T-helper 2 cell treated with Interferon-gamma antibody and Interleukin-4, amounts not matched to agents 5 μg/mL and 100 μg/mL, for 36 hours (primary cell): ENCODE results near the gene TNFRSF6B.
"Not testable (repeated sequence)": the region's sequence is repeated elsewhere in the genome, so short reads cannot be mapped to it uniquely, and the experiment has no call there.

ENCODE experiments used
- DNase-seq: peaks from one replicate; pipeline ENCODE4 v3.0.0; 2021; ENCODE audit warnings: low spot score
- H3K27ac Mint-ChIP-seq: one replicate; pipeline ENCODE4 v1.8.0; 2021; ENCODE audit warnings: mild to moderate bottlenecking, mixed read lengths
- H3K27me3 Mint-ChIP-seq: one replicate; pipeline ENCODE4 v1.8.0; 2021; ENCODE audit warnings: low read depth, mixed read lengths
- H3K36me3 Mint-ChIP-seq: one replicate; pipeline ENCODE4 v1.8.0; 2021; ENCODE audit warnings: low read depth, mixed read lengths
- H3K4me1 Mint-ChIP-seq: one replicate; pipeline ENCODE4 v1.8.0; 2021; ENCODE audit warnings: low read depth, mixed read lengths
- H3K4me3 Mint-ChIP-seq: one replicate; pipeline ENCODE4 v1.8.0; 2022; ENCODE audit warnings: mild to moderate bottlenecking, moderate library complexity, mixed read lengths
- H3K9me3 Mint-ChIP-seq: one replicate; pipeline ENCODE4 v1.8.0; 2021; ENCODE audit warnings: mixed read lengths

TNFRSF6B gene

GRCh38 chr20:63658749-63659187 is 37.7 kb upstream of the TNFRSF6B start:
- Mint-ChIP-seq H3K9me3 (no peaks in the 10 kb centered on the region), H3K27ac (peak overlapping the region; percentile 87), H3K4me3 (peak overlapping the region; percentile 96), H3K27me3 (peaks cover 8% of the 10 kb centered on the region), H3K4me1 (peaks cover 22% of the 10 kb centered on the region), H3K36me3 (peaks cover 10% of the 10 kb centered on the region)
- DNase-seq, result peak; percentile 37

DNA sequence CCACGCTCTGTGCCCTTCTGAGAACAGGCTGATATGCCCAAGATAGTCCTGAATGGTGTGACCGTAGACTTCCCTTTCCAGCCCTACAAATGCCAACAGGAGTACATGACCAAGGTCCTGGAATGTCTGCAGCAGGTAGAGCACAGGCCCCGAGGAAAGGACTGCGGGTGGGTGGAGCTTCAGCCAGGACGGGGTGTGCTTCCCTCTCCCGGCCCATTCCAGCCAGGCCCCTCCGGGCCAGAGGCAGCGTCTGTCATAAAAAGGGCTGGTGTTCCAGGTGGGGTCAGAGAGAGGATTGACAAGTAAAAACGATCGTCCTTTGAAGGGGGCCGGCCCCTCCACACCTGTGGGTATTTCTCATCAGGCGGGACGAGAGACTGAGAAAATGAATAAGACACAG is 37.1 kb upstream of the TNFRSF6B start:
- Mint-ChIP-seq H3K36me3 (peaks cover 10% of the 10 kb centered on the region), H3K27me3 (peaks cover 3% of the 10 kb centered on the region), H3K27ac (no peak overlapping the region), H3K4me3 (peak overlapping the region; percentile 96), H3K4me1 (peaks cover 16% of the 10 kb centered on the region), H3K9me3 (no peaks in the 10 kb centered on the region)
- no peak for DNase-seq

DNA sequence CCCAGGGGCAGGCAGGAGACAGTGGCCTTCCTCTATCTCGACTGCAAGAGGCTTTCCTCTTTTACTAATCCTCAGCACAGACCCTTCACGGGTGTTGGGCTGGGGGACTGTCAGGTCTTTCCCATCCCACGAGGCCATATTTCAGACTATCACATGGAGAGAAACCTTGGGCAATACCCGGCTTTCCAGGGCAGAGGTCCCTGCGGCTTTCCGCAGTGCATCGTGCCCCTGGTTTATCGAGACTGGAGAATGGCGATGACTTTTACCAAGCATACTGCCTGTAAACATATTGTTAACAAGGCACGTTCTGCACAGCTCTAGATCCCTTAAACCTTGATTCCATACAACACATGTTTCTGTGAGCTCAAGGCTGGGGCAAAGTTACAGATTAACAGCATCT is 36.3 kb upstream of the TNFRSF6B start:
- DNase-seq, H3K36me3 Mint-ChIP-seq, H3K27ac Mint-ChIP-seq, H3K27me3 Mint-ChIP-seq, H3K9me3 Mint-ChIP-seq: not testable (repeated sequence)
- H3K4me3 Mint-ChIP-seq, result peak overlapping the region; percentile 35
- H3K4me1 Mint-ChIP-seq, result peaks cover 11% of the 10 kb centered on the region

DNA sequence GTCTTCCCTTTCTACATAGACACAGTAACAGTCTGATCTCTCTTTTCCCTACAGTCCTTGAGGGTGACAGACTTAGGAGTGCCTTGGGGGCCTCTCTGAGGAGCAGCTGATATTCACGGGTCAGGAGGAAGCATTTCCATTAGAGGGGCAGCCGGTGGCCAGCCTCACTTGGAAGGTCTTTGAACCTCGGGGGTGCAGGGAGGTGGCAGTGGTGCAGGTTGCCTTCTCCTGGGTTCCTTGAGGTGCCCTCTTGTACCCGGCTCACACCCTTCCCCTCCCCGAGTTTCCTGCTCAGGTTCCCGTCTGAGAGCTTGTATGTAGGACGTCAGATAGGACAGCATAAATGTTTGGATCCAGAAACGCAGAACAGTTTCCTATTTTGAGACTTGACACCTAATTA is 35.8 kb upstream of the TNFRSF6B start:
- Mint-ChIP-seq H3K4me1 (peaks cover 11% of the 10 kb centered on the region), H3K9me3 (no peaks in the 10 kb centered on the region), H3K27me3 (no peaks in the 10 kb centered on the region), H3K4me3 (no peak overlapping the region), H3K27ac (no peak overlapping the region), H3K36me3 (peaks cover 10% of the 10 kb centered on the region)
- no peak for DNase-seq

DNA sequence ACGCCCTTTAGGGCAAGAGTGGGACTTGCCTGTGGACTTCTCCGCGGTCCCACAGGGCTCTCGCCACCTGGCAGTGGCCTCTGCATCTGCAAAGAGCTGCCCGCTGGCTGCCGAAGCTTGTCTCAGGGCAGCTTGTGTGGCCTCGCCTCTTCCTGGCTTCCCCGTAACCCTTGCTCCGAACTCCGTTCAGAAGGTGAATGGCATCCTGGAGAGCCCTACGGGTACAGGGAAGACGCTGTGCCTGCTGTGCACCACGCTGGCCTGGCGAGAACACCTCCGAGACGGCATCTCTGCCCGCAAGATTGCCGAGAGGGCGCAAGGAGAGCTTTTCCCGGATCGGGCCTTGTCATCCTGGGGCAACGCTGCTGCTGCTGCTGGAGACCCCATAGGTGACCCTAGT is 35.3 kb upstream of the TNFRSF6B start:
- no peaks in the 10 kb centered on the region for H3K27me3 Mint-ChIP-seq
- H3K36me3 Mint-ChIP-seq, result peaks cover 10% of the 10 kb centered on the region
- H3K9me3 Mint-ChIP-seq, result no peaks in the 10 kb centered on the region
- peaks cover 11% of the 10 kb centered on the region for H3K4me1 Mint-ChIP-seq
- no peak overlapping the region for H3K4me3 Mint-ChIP-seq
- DNase-seq, result no peak
- no peak overlapping the region for H3K27ac Mint-ChIP-seq

GRCh38 chr20:63661959-63662812 is 34.3 kb upstream of the TNFRSF6B start:
- H3K4me1 Mint-ChIP-seq, result peaks cover 11% of the 10 kb centered on the region
- H3K27me3 Mint-ChIP-seq, result no peaks in the 10 kb centered on the region
- no peaks in the 10 kb centered on the region for H3K9me3 Mint-ChIP-seq
- DNase-seq, result no peak
- peaks cover 13% of the 10 kb centered on the region for H3K36me3 Mint-ChIP-seq
- H3K4me3 Mint-ChIP-seq, result no peak overlapping the region
- H3K27ac Mint-ChIP-seq, result no peak overlapping the region

GRCh38 chr20:63662813-63663189 is 33.7 kb upstream of the TNFRSF6B start:
- no peak for DNase-seq
- Mint-ChIP-seq H3K36me3 (peaks cover 15% of the 10 kb centered on the region), H3K4me1 (peaks cover 11% of the 10 kb centered on the region), H3K4me3 (no peak overlapping the region), H3K27ac (no peak overlapping the region), H3K27me3 (no peaks in the 10 kb centered on the region), H3K9me3 (no peaks in the 10 kb centered on the region)

GRCh38 chr20:63663332-63664066 is 33.0 kb upstream of the TNFRSF6B start:
- Mint-ChIP-seq H3K4me3 (no peak overlapping the region), H3K9me3 (no peaks in the 10 kb centered on the region), H3K27ac (no peak overlapping the region), H3K27me3 (no peaks in the 10 kb centered on the region), H3K36me3 (peaks cover 17% of the 10 kb centered on the region), H3K4me1 (peaks cover 9% of the 10 kb centered on the region)
- DNase-seq, result no peak

DNA sequence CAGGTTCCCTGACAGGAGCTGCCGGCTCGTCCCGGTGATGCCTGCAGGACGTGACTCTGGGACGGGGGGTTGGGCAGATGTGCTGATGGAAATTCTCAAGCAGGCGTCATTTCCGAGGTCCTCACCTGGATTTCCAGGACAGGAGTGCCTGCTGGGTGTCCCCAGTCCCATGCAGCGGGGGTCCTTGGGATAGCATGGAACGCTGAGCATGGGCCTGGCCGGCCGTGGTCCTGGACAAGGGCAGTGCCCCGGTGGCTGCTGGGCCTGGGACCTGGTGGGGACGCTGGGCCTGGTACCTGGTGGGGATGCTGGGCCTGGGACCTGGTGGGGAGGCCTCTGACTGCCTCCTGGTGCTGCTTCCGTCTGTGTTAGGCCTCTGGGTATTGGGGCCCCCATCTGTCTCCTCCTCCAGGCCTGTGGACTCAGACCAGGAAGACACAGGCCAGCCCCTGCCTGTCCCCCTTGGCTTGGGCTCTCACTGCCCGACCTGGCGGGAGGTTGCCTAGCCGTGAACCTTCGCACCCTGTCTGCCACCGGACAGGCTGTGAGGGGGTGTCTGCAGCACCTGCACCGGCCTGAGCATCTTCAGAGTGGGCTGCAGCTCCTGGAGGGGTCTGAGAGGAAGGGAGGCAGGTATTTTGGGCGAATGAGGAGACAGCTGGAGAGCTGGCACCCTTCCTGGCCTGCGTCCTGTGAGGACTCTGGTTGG is 32.2 kb upstream of the TNFRSF6B start:
- H3K4me1 Mint-ChIP-seq, result peaks cover 5% of the 10 kb centered on the region
- H3K27ac Mint-ChIP-seq, result no peak overlapping the region
- peaks cover 22% of the 10 kb centered on the region for H3K36me3 Mint-ChIP-seq
- H3K27me3 Mint-ChIP-seq, result no peaks in the 10 kb centered on the region
- H3K9me3 Mint-ChIP-seq, result no peaks in the 10 kb centered on the region
- H3K4me3 Mint-ChIP-seq, result no peak overlapping the region
- no peak for DNase-seq

- no peak overlapping the region for H3K27ac Mint-ChIP-seq
- DNase-seq, result no peak
- H3K36me3 Mint-ChIP-seq, result peaks cover 22% of the 10 kb centered on the region
Observed at GRCh38 chr20:63664861-63665594, 31.4 kb upstream of the TNFRSF6B start.

GRCh38 chr20:63665708-63666107 is 30.7 kb upstream of the TNFRSF6B start:
- Mint-ChIP-seq H3K27ac (no peak overlapping the region), H3K4me1 (no peaks in the 10 kb centered on the region), H3K4me3 (no peak overlapping the region), H3K9me3 (no peaks in the 10 kb centered on the region), H3K36me3 (peaks cover 24% of the 10 kb centered on the region), H3K27me3 (no peaks in the 10 kb centered on the region)
- DNase-seq, result no peak

More at GRCh38 chr20:63664861-63665594, 31.4 kb upstream of the TNFRSF6B start:
- Mint-ChIP-seq H3K4me1 (peaks cover under 1% of the 10 kb centered on the region), H3K27me3 (no peaks in the 10 kb centered on the region), H3K9me3 (no peaks in the 10 kb centered on the region), H3K4me3 (no peak overlapping the region)

- no peak for DNase-seq
- Mint-ChIP-seq H3K27me3 (no peaks in the 10 kb centered on the region), H3K36me3 (peaks cover 18% of the 10 kb centered on the region), H3K4me3 (no peak overlapping the region), H3K9me3 (no peaks in the 10 kb centered on the region), H3K27ac (no peak overlapping the region), H3K4me1 (no peaks in the 10 kb centered on the region)
Observed at GRCh38 chr20:63667858-63668257, 28.6 kb upstream of the TNFRSF6B start.

- H3K27me3 Mint-ChIP-seq, result no peaks in the 10 kb centered on the region
- no peak overlapping the region for H3K4me3 Mint-ChIP-seq
- no peaks in the 10 kb centered on the region for H3K9me3 Mint-ChIP-seq
- H3K36me3 Mint-ChIP-seq, result peaks cover 18% of the 10 kb centered on the region
- H3K4me1 Mint-ChIP-seq, result no peaks in the 10 kb centered on the region
- no peak for DNase-seq
- no peak overlapping the region for H3K27ac Mint-ChIP-seq
Observed at GRCh38 chr20:63668351-63668750, 28.1 kb upstream of the TNFRSF6B start.
